Measurements from ENCODE around the gene LTA.
"Not testable (repeated sequence)": the region's sequence is repeated elsewhere in the genome, so short reads cannot be mapped to it uniquely, and the experiment has no call there.

Gene LTA

GRCh38 chr6:31587791-31588777 is 16.0 kb downstream of the LTA start:
- in situ Hi-C loops (cut with MboI; ENCODE audit: low pct_unique_long_range_greater_than_20kb, low sequenced_read_pairs, unreplicated experiment): no loop called here
- peak; percentile 43 for DNase-seq (ENCODE audit: low spot score)
- no peak for TF ChIP-seq CTCF (IDR thresholded peaks at IDR 0.05; ENCODE audit: extremely low read depth, insufficient read depth, missing control alignments)

- no peak for DNase-seq (ENCODE audit: low spot score)
- TF ChIP-seq CTCF (IDR thresholded peaks at IDR 0.05; ENCODE audit: extremely low read depth, insufficient read depth, missing control alignments): no peak
- in situ Hi-C loops (cut with MboI; ENCODE audit: low pct_unique_long_range_greater_than_20kb, low sequenced_read_pairs, unreplicated experiment): no loop called here
These were observed 17.0 kb downstream of the LTA start for GRCh38 chr6:31588871-31589650.

GRCh38 chr6:31590691-31591090 is 18.6 kb downstream of the LTA start:
- in situ Hi-C loops (cut with MboI; ENCODE audit: low pct_unique_long_range_greater_than_20kb, low sequenced_read_pairs, unreplicated experiment): loop anchor here (5.0 kb wide), 1 partner anchor 38 kb away; no protein-coding TSS in a partner anchor
- not testable (repeated sequence) for DNase-seq (ENCODE audit: low spot score)

- no peak for DNase-seq (ENCODE audit: low spot score)
- in situ Hi-C loops (cut with MboI; ENCODE audit: low pct_unique_long_range_greater_than_20kb, low sequenced_read_pairs, unreplicated experiment): loop anchor here (5.0 kb wide), 1 partner anchor 40 kb away; no protein-coding TSS in a partner anchor
- TF ChIP-seq CTCF (IDR thresholded peaks at IDR 0.05; ENCODE audit: extremely low read depth, insufficient read depth, missing control alignments): no peak
These were observed 20.3 kb downstream of the LTA start for GRCh38 chr6:31592396-31592771.

- DNase-seq (ENCODE audit: low spot score): no peak
- TF ChIP-seq CTCF (IDR thresholded peaks at IDR 0.05; ENCODE audit: extremely low read depth, insufficient read depth, missing control alignments): peak; percentile 60
- in situ Hi-C loops (cut with MboI; ENCODE audit: low pct_unique_long_range_greater_than_20kb, low sequenced_read_pairs, unreplicated experiment): no loop called here
These were observed 24.9 kb downstream of the LTA start for GRCh38 chr6:31597006-31597405.

- in situ Hi-C loops (cut with MboI; ENCODE audit: low pct_unique_long_range_greater_than_20kb, low sequenced_read_pairs, unreplicated experiment): no loop called here
- no peak for TF ChIP-seq CTCF (IDR thresholded peaks at IDR 0.05; ENCODE audit: extremely low read depth, insufficient read depth, missing control alignments)
- no peak for DNase-seq (ENCODE audit: low spot score)
These were observed 35.2 kb downstream of the LTA start for GRCh38 chr6:31607317-31607716.

Data from GM13977 (cell line).